Spleen (tissue), 13 donors: ENCODE data around the gene ARHGDIG. TPM values are rescaled to one million over a fixed set of nuclear protein-coding genes. Genes with fewer than 3 reads are reported as not detected.

Experiments used
- DNase-seq: peaks from one replicate; pipeline ENCODE4 v3.0.0-alpha.2; 2020
- H3K27ac ChIP-seq, 8 donors: fragments of 200-600 bp; sonication (generic) in 7 of 8; 1 replicate in 4 of 8; 2 replicates in 4 of 8; pipeline versions ENCODE4 v1.5.0 to v1.8.0; 2016 to 2021; ENCODE audit warnings: inconsistent platforms in 4 of 8, mild to moderate bottlenecking in 4 of 8, moderate library complexity in 1 of 8
- H3K27me3 ChIP-seq, 7 donors: fragments of 200-600 bp; sonication (generic) in 6 of 7; replicated peaks in 1 of 7; 1 replicate in 4 of 7; 2 replicates in 3 of 7; pipeline versions ENCODE4 v1.5.0 to v1.8.0; 2016 to 2021; ENCODE audit warnings: inconsistent platforms in 3 of 7, mild to moderate bottlenecking in 1 of 7
- H3K36me3 ChIP-seq, 6 donors: fragments of 200-600 bp; sonication (generic) in 5 of 6; 1 replicate in 4 of 6; 2 replicates in 2 of 6; pipeline versions ENCODE4 v1.5.0 to v1.8.0; 2016 to 2021; ENCODE audit warnings: inconsistent platforms in 2 of 6
- H3K4me1 ChIP-seq, 6 donors: fragments of 200-600 bp; sonication (generic) in 5 of 6; 1 replicate in 3 of 6; 2 replicates in 3 of 6; pipeline versions ENCODE4 v1.5.0 to v1.8.0; 2016 to 2021; ENCODE audit warnings: inconsistent platforms in 3 of 6
- H3K4me3 ChIP-seq, 8 donors: fragments of 200-600 bp; sonication (generic) in 7 of 8; 1 replicate in 4 of 8; 2 replicates in 4 of 8; pipeline versions ENCODE4 v1.5.0 to v1.8.0; 2016 to 2021; ENCODE audit warnings: inconsistent platforms in 4 of 8, mild to moderate bottlenecking in 4 of 8, moderate library complexity in 2 of 8
- H3K9me3 ChIP-seq, 8 donors: fragments of 200-600 bp; sonication (generic) in 7 of 8; 1 replicate in 4 of 8; 2 replicates in 4 of 8; pipeline versions ENCODE4 v1.5.0 to v1.8.0; 2016 to 2021; ENCODE audit warnings: inconsistent platforms in 4 of 8
- CTCF ChIP-seq, 11 experiments: fragments of 200-600 bp in 7 of 11; fragments of 450-650 bp in 4 of 11; sonication (generic) in 4 of 11; IDR thresholded peaks in 8 of 11; conservative IDR thresholded peaks in 3 of 11; 1 replicate in 7 of 11; 2 replicates in 4 of 11; pipeline versions ENCODE4 v1.4.0 to v1.8.0; 2016 to 2021; ENCODE audit warnings: antibody characterized with exemption in 11 of 11, inconsistent platforms in 4 of 11, mild to moderate bottlenecking in 1 of 11
- POLR2A ChIP-seq, 3 donors: fragments of 450-650 bp; IDR thresholded peaks; one replicate each; pipeline ENCODE4 v1.5.1; 2017; ENCODE audit warnings: antibody characterized with exemption in 3 of 3, mild to moderate bottlenecking in 1 of 3
- POLR2AphosphoS5 ChIP-seq, 3 donors: sonication (generic); formaldehyde crosslinking; IDR thresholded peaks; one replicate each; pipeline ENCODE4 v1.5.1; 2017; ENCODE audit warnings: antibody characterized with exemption in 3 of 3
- WGBS, 5 donors: extraction: QIAGEN DNeasy Blood & Tissue Kit in 3 of 5; methylation state at CpG; one replicate each; pipeline versions ENCODE4 v1.1.5 to v1.1.7; 2013 to 2018; 5-methylcytosine and 5-hydroxymethylcytosine counted together
- intact Hi-C: fragments of 100-400 bp; cut with DNase I; formaldehyde crosslinking; loops from one replicate; pipeline ENCODE4 v1.15.0; 2023; ENCODE audit warnings: low total_unique reads
- long read RNA-seq, 2 donors: transcript quantifications; one replicate each; lab custom pipeline, GENCODE V29; 2026
- polyA plus RNA-seq, 3 donors: library from polyadenylated mRNA; stranded (reverse); fragments of 200-250 nt; gene quantifications; one replicate each; pipeline ENCODE4 v1.2.1, GENCODE V29; 2013
- total RNA-seq, 7 donors: library from RNA; depleted of rRNA in 3 of 7; stranded (reverse); fragments of >200 nt in 3 of 7; fragmentation: NEBNext Ultra II Directional in 4 of 7; extraction: Animal tissue kit (Norgen Biotek cat#: 25700) in 4 of 7; gene quantifications; one replicate each; pipeline versions ENCODE4 v1.1.0 to v1.2.1, GENCODE V29; 2016 to 2021
- donor health status: healthy with polysubstance abuse.
- donor health status: DM: no; HTN: no; CAD: no; lungs with moderate emphysema.
- donor health status: DM: no; HTN: no; CAD: no.
- donor health status: Bipolar disorder and iron deficiency.
- donor health status: healthy.
- donor health status: DM: no; HTN: no; CAD: no.
- donor health status: DM: yes; HTN: yes; CAD: no.

ARHGDIG gene
- total RNA-seq (not detected), polyA plus RNA-seq (under 1 TPM; 0.23 to 0.99 (median 0.26) TPM)
- long read RNA-seq, donor 1: 0 reads
- long read RNA-seq, donor 2: 0 reads

DNA sequence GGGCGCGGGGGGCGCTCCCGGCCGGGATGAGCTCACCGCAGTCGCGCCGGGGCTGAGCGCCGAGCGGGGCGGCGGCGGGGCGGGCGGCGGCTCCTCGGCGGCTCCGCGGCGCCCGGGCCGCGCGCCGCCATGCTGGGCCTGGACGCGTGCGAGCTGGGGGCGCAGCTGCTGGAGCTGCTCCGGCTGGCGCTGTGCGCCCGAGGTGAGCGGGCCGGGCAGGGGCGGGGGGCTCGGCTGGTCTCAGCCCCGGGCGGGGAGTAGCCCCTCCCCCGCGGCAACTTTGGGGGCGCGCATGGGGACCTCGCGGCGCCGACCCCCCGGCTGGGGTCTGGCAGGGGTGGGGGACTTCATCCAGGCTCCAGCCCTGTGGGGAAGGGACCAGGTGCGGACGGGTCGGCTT, at the start of gene ARHGDIG:
TSS of gene ARHGDIG (plus strand) at position 40 of the 400 bp plus-strand sequence. CDS start at position 130, 90 bp downstream.
- no peak within 1 kb of the TSS for H3K27ac ChIP-seq
- peaks cover 4 to 79% (median 31%) of the 10 kb centered on the region in 7 donors for H3K27me3 ChIP-seq
- peaks cover 0 to 6% (median 0%) of the 10 kb centered on the region in 6 donors for H3K36me3 ChIP-seq
- H3K4me3 ChIP-seq: peak within 1 kb of the TSS in 2 of 8 donors; percentile 10 to 56
- peaks cover 0 to 6% (median 0%) of the 10 kb centered on the region in 8 donors for H3K9me3 ChIP-seq
- no peak for TF ChIP-seq CTCF (IDR thresholded peaks at IDR 0.05 in 8 of 11, conservative IDR thresholded peaks at IDR 0.05 in 3 of 11)
- no peak for TF ChIP-seq POLR2AphosphoS5 (IDR thresholded peaks at IDR 0.05)
- TF ChIP-seq POLR2A (IDR thresholded peaks at IDR 0.05): no peak
- intact Hi-C loops: no loop called here
- no peak for DNase-seq
- 0 to 2% (median 2%) methylated on average over 14 to 54 of the region's 54 CpGs for WGBS, 5 donors
- peaks cover 0 to 33% (median 15%) of the 10 kb centered on the region in 6 donors for H3K4me1 ChIP-seq

DNA sequence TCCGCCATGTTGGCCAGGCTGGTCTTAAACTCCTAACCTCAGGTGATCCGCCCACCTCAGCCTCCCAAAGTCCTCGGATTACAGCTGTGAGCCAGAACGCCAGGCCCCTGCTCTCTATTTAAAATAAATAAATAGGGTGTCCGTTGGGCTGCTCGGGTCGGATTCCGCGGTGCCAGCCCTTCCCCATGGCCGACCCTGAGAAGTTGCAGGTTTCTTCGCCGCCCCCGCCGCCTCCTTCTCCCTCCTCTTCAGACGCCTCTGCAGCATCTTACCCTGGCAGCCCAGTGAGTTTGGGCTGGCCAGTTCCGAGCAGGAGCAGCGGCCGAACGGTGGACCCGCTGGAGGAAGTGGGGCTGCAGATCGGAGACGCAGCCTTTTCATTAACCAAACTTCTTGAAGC, 49.4 kb upstream of the ARHGDIG start:
- Histone ChIP-seq H3K27ac (no peak overlapping the region), H3K4me3 (no peak overlapping the region), H3K4me1 (peaks cover 13 to 56% (median 44%) of the 10 kb centered on the region in 6 donors), H3K27me3 (no peaks in the 10 kb centered on the region), H3K36me3 (peaks cover 4 to 19% (median 16%) of the 10 kb centered on the region in 6 donors), H3K9me3 (no peaks in the 10 kb centered on the region)
- intact Hi-C loops: loop anchor here (10.0 kb wide), 1 partner anchor 124 kb away; the partner anchor contains the start of gene AXIN1
- DNase-seq: peak; percentile 76
- WGBS, 5 donors: 86 to 93% (median 88%) methylated on average over 22 of the region's 22 CpGs
- TF ChIP-seq CTCF (IDR thresholded peaks at IDR 0.05 in 8 of 11, conservative IDR thresholded peaks at IDR 0.05 in 3 of 11) (no peak), POLR2AphosphoS5 (IDR thresholded peaks at IDR 0.05) (no peak), POLR2A (IDR thresholded peaks at IDR 0.05) (no peak)

DNA sequence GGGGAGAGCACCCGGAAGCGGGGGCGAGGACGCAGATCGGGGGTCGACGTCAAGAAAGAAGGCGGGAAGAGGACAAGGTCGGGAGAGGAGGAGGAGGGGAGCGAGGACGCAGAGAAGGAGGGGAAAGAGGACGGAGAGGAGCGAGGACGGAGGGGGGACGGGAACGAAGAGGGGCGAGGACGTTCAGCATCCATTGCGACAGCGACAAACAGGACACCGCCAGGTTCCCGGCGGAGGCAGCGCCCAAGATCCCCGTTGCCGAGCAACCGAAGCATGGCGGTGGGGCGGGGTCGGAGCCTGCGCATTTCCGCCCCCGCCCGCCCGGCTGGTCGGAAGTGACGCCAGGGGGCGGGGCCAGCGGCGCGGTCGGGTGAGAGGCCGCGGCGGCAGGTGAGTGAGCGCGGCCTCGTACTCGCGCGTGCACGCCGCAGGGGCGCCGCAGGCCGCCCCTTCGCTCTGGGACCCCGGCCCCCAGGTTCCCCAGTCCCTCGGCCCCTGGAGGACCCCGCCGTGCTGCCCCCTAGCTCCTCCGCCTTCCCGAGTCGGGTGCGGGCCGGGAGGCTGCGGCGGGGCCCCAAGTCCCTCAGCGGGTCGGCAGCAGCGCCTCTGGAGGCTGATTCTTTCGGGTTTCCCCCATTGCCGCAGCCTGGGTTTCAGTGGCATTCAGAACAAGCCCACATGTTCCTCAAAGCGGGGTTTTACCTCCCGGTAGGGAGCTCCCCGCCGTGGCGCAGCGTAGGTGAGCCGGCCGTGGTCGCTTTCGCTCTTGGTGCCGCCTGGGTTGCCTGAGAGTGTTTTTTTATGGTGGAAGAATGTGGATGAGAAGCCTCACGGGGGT, 45.7 kb upstream of the ARHGDIG start, which contains the start of gene FAM234A:
TSS of gene FAM234A (plus strand) at position 354 of the 838 bp plus-strand sequence. CDS start 19,593 bp downstream, outside the sequence.
- peaks cover 0 to 34% (median 17%) of the 10 kb centered on the region in 6 donors for H3K4me1 ChIP-seq
- H3K27me3 ChIP-seq: no peaks in the 10 kb centered on the region
- intact Hi-C loops: loop anchor here (10.0 kb wide), 1 partner anchor 120 kb away; the partner anchor contains the start of gene AXIN1
- TF ChIP-seq CTCF (IDR thresholded peaks at IDR 0.05 in 8 of 11, conservative IDR thresholded peaks at IDR 0.05 in 3 of 11) (peak in 10 of 11 experiments; percentile 24 to 77 (median 50)), POLR2A (IDR thresholded peaks at IDR 0.05) (peak; percentile 20 to 87 (median 84)), POLR2AphosphoS5 (IDR thresholded peaks at IDR 0.05) (peak; percentile 93 to 95 (median 95))
- peaks cover 0 to 4% (median 0%) of the 10 kb centered on the region in 6 donors for H3K36me3 ChIP-seq
- 0 to 1% (median 1%) methylated on average over 45 to 85 of the region's 85 CpGs for WGBS, 5 donors
- peak within 1 kb of the TSS; percentile 64 to 86 (median 73) for H3K4me3 ChIP-seq
- H3K9me3 ChIP-seq: no peaks in the 10 kb centered on the region
- peak within 1 kb of the TSS; percentile 94 to 99 (median 97) for H3K27ac ChIP-seq
- peak; percentile 98 for DNase-seq
